ENCODE measurements around the gene RGP1. TPM values are rescaled to one million over a fixed set of nuclear protein-coding genes. Genes with fewer than 3 reads are reported as not detected.

Gene RGP1
- total and polyA plus RNA-seq, 9 of the 15 experiments (the other 6 are each of a cell fraction or from before 2014, with no cell fraction given), result 0.42 to 13.8 (median 6.7) TPM

DNA sequence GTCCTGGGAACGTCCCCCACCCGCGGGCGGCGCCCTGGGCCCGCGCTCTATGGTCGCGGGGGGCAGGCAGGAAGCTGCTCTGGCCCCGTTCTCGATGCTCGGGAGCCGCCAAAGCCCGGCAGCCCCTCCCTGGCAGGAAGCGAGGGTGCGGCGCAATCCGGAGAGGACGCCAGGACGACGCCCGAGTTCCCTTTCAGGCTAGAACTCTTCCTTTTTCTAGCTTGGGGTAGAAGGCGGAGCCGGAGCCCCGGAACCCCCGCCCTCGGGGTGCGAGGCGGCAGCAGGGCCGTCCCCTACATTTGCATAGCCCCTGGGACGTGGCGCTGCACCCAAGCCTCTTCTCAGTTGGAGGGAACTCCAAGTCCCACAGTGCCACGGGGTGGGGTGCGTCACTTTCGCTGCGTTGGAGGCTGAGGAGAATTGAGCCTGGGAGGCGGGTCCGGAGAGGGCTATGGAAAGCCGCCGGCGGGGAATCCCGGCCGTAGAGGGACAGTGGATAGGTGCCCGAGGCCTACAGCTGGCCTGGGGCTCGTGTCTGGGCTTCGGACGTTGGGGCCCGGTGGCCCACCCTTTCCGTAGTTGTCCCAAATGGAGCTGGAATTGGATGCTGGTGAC lies 16.8 kb upstream of the RGP1 start, which contains the start of the genes CREB3 and TLN1 (continued):
- TF ChIP-seq, protein P1, sequence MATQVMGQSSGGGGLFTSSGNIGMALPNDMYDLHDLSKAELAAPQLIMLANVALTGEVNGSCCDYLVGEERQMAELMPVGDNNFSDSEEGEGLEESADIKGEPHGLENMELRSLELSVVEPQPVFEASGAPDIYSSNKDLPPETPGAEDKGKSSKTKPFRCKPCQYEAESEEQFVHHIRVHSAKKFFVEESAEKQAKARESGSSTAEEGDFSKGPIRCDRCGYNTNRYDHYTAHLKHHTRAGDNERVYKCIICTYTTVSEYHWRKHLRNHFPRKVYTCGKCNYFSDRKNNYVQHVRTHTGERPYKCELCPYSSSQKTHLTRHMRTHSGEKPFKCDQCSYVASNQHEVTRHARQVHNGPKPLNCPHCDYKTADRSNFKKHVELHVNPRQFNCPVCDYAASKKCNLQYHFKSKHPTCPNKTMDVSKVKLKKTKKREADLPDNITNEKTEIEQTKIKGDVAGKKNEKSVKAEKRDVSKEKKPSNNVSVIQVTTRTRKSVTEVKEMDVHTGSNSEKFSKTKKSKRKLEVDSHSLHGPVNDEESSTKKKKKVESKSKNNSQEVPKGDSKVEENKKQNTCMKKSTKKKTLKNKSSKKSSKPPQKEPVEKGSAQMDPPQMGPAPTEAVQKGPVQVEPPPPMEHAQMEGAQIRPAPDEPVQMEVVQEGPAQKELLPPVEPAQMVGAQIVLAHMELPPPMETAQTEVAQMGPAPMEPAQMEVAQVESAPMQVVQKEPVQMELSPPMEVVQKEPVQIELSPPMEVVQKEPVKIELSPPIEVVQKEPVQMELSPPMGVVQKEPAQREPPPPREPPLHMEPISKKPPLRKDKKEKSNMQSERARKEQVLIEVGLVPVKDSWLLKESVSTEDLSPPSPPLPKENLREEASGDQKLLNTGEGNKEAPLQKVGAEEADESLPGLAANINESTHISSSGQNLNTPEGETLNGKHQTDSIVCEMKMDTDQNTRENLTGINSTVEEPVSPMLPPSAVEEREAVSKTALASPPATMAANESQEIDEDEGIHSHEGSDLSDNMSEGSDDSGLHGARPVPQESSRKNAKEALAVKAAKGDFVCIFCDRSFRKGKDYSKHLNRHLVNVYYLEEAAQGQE (IDR thresholded peaks at IDR 0.05; ENCODE audit: borderline replicate concordance), result peak; percentile 66
- TF ChIP-seq, protein P1 (CRISPR knock-in tag; IDR thresholded peaks at IDR 0.05; ENCODE audit: low read depth), result no peak
- TF ChIP-seq POLR2A (conservative IDR thresholded peaks at IDR 0.05), result peak; percentile 67; the same call in 1 of the 2 replicates
- TF ChIP-seq RFX1 (IDR thresholded peaks at IDR 0.05), result no peak
- peak in 1 of 2 experiments; percentile 74; a peak in 2 of 4 replicates for TF ChIP-seq SRF (CRISPR knock-in tag; IDR thresholded peaks at IDR 0.05)
- TF ChIP-seq, protein P2, sequence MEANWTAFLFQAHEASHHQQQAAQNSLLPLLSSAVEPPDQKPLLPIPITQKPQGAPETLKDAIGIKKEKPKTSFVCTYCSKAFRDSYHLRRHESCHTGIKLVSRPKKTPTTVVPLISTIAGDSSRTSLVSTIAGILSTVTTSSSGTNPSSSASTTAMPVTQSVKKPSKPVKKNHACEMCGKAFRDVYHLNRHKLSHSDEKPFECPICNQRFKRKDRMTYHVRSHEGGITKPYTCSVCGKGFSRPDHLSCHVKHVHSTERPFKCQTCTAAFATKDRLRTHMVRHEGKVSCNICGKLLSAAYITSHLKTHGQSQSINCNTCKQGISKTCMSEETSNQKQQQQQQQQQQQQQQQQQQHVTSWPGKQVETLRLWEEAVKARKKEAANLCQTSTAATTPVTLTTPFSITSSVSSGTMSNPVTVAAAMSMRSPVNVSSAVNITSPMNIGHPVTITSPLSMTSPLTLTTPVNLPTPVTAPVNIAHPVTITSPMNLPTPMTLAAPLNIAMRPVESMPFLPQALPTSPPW (CRISPR knock-in tag; IDR thresholded peaks at IDR 0.05), result peak; percentile 99
- no peak for TF ChIP-seq LEF1 (IDR thresholded peaks at IDR 0.05)
- TF ChIP-seq, protein P3, sequence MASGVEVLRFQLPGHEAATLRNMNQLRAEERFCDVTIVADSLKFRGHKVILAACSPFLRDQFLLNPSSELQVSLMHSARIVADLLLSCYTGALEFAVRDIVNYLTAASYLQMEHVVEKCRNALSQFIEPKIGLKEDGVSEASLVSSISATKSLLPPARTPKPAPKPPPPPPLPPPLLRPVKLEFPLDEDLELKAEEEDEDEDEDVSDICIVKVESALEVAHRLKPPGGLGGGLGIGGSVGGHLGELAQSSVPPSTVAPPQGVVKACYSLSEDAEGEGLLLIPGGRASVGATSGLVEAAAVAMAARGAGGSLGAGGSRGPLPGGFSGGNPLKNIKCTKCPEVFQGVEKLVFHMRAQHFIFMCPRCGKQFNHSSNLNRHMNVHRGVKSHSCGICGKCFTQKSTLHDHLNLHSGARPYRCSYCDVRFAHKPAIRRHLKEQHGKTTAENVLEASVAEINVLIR (CRISPR knock-in tag; IDR thresholded peaks at IDR 0.05), result peak; percentile 73
- TF ChIP-seq CC2D1A (IDR thresholded peaks at IDR 0.05), result no peak
- 0 out of 2 replicates have a peak, but pooled peaks have one; percentile 7 for TF ChIP-seq ZNF384 (IDR thresholded peaks at IDR 0.05; ENCODE audit: low read depth, low read length)
- TF ChIP-seq SMARCA4 (IDR thresholded peaks at IDR 0.05), result no peak
- TF ChIP-seq ATF1 (CRISPR knock-in tag; IDR thresholded peaks at IDR 0.05), result no peak
- peak; percentile 95 for TF ChIP-seq ATF1 (tag; IDR thresholded peaks at IDR 0.05)
- TF ChIP-seq, protein P4, sequence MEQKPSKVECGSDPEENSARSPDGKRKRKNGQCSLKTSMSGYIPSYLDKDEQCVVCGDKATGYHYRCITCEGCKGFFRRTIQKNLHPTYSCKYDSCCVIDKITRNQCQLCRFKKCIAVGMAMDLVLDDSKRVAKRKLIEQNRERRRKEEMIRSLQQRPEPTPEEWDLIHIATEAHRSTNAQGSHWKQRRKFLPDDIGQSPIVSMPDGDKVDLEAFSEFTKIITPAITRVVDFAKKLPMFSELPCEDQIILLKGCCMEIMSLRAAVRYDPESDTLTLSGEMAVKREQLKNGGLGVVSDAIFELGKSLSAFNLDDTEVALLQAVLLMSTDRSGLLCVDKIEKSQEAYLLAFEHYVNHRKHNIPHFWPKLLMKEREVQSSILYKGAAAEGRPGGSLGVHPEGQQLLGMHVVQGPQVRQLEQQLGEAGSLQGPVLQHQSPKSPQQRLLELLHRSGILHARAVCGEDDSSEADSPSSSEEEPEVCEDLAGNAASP (IDR thresholded peaks at IDR 0.05), result no peak
- TF ChIP-seq MAZ (CRISPR knock-in tag; conservative IDR thresholded peaks at IDR 0.05 in 1 of 2, IDR thresholded peaks at IDR 0.05 in 1 of 2), result peak; percentile 98 to 99
- TF ChIP-seq NEUROD1 (IDR thresholded peaks at IDR 0.05; ENCODE audit: borderline replicate concordance, low read depth, low read length, partially characterized antibody), result peak; percentile 75
- no peak for TF ChIP-seq NR3C1 (CRISPR knock-in tag; IDR thresholded peaks at IDR 0.05)
- peak; percentile 85 for TF ChIP-seq CCNT2 (IDR thresholded peaks at IDR 0.05; ENCODE audit: borderline replicate concordance, extremely low read depth, insufficient read length, low read depth, low read length)
